ENCODE data around the gene BCAS1.

DNA sequence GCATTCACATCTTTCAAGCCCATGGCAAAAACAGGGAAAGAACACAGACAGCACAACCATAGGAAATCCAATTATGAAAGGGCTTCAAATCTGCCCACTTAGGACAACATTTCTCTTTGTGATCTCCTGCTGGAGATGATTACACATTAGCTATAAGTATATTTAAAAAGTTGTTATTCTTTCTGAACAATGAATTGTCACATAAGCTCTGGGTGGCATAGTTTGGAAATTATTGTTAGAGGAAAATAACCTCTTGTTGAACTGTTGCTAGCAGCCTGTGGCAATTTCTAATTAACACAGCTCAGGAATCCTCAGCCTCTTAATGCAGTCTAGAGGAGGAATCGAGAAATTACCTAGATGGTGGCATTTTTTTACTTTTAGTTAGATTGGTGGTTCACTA lies 54.9 kb downstream of the BCAS1 start:
- no peak for TF ChIP-seq POLR2A (IDR thresholded peaks at IDR 0.05; ENCODE audit: low read length)
- TF ChIP-seq GATA1 (IDR thresholded peaks at IDR 0.05; ENCODE audit: low read depth, low read length) = no peak

Data from erythroblast (primary cell).